ENCODE measurements around the gene RCVRN. TPM values are rescaled to one million over a fixed set of nuclear protein-coding genes. Genes with fewer than 3 reads are reported as not detected.
A peak's percentile ranks its signal among the peaks of the same experiment; 100 is the strongest.

RCVRN gene
- polyA plus RNA-seq, 1 experiment, result not detected

GRCh38 chr17:9932491-9932890 lies 27.4 kb upstream of the RCVRN start:
- Histone ChIP-seq H3K27me3 (ENCODE audit: control insufficient read depth, insufficient read depth, low read length) (no peaks in the 10 kb centered on the region), H3K4me3 (ENCODE audit: low read depth, low read length) (no peak overlapping the region), H3K27ac (ENCODE audit: low read depth, low read length) (no peak overlapping the region), H3K9me3 (ENCODE audit: control insufficient read depth, insufficient read depth, low read length) (peaks cover 9% of the 10 kb centered on the region)
- TF ChIP-seq CTCF (IDR thresholded peaks at IDR 0.05; ENCODE audit: low read depth, low read length), result no peak
- CTCF ChIA-PET, result no interaction called here
- no peak for DNase-seq (ENCODE audit: low read depth, low spot score)
- POLR2A ChIA-PET, result no interaction called here

DNA sequence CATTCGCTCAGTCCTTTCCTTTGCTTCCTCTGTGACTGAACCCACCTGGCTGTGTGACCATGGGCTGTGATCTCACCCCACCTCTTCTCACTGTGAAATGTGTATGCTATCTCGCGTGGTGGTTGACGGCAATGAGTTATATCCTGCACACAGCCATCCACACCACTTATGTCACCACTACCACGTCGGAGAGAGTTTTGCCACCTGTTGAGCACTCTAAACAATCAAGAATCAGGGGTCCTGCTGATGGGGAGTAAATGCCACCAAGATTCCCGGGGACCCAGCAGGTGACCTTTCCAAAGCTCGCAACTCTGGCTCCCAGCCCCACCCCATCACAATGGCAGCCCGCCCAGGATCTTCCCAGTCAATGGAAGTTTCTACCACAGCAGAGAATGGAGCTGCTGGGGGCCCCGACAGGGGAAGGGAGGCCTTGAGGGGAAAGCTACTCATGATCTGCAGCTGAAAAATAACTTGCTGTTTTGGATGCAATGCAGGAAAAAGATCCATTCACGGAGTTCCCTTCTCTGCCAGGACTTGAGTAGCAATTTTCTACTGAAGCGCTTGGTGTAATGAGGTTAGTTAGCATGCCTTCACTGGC lies 26.2 kb upstream of the RCVRN start:
- CTCF ChIA-PET, result interaction anchor here (1.1 to 9.4 kb wide), 2 partner anchors 686 to 700 kb away, joined by 3 to 205 read pairs; no protein-coding TSS in a partner anchor
- no peak for TF ChIP-seq CTCF (IDR thresholded peaks at IDR 0.05; ENCODE audit: low read depth, low read length)
- no peak for DNase-seq (ENCODE audit: low read depth, low spot score)
- H3K27ac ChIP-seq (ENCODE audit: low read depth, low read length), result no peak overlapping the region
- H3K4me3 ChIP-seq (ENCODE audit: low read depth, low read length), result no peak overlapping the region
- H3K27me3 ChIP-seq (ENCODE audit: control insufficient read depth, insufficient read depth, low read length), result no peaks in the 10 kb centered on the region
- H3K9me3 ChIP-seq (ENCODE audit: control insufficient read depth, insufficient read depth, low read length), result peaks cover 9% of the 10 kb centered on the region
- POLR2A ChIA-PET, result no interaction called here

GRCh38 chr17:9929871-9930270 lies 24.8 kb upstream of the RCVRN start:
- Histone ChIP-seq H3K27me3 (ENCODE audit: control insufficient read depth, insufficient read depth, low read length) (no peaks in the 10 kb centered on the region), H3K4me3 (ENCODE audit: low read depth, low read length) (no peak overlapping the region), H3K27ac (ENCODE audit: low read depth, low read length) (no peak overlapping the region), H3K9me3 (ENCODE audit: control insufficient read depth, insufficient read depth, low read length) (peaks cover 6% of the 10 kb centered on the region)
- ChIA-PET CTCF (interaction anchor here (1.2 to 9.4 kb wide), 4 partner anchors 28 to 687 kb away, joined by 3 to 205 read pairs (median 9); no protein-coding TSS in a partner anchor), POLR2A (no interaction called here)
- no peak for DNase-seq (ENCODE audit: low read depth, low spot score)
- no peak for TF ChIP-seq CTCF (IDR thresholded peaks at IDR 0.05; ENCODE audit: low read depth, low read length)

DNA sequence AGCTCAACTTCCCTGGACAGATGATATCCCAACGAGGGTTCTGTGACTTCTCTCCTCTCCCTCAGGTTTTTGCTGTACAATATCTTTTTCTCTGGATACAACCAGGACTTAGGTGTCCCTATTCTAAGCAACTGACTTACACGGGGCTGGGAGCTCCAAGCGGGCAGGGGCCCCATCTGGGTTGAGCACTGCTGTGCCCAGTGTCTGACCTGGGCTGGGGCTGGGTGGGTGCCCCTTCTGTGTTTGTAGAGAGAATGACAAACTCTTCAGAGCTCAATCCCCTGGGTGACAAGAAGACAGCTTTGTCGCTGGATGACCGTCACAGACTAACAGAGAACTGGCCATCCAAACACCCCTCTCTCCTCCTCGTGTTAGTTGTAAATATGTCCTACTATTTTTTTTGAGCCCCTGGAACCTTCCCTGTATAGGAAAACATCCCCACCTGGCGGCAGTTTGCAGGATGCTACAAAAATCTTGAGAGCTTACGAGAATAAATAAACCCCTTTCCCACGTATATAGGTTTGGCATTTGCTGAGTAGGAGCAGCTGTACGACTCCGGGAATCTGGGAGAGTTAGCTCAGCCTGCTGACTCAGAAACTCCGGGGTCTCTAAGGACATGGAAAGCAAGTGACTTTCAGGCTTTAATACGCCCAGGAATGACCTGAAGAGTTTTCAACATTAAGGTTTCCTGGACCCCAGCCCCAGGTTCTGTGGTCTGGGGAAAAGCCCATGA lies 23.7 kb upstream of the RCVRN start:
- POLR2A ChIA-PET, result no interaction called here
- peak overlapping the region; percentile 2 for H3K27ac ChIP-seq (ENCODE audit: low read depth, low read length)
- H3K27me3 ChIP-seq (ENCODE audit: control insufficient read depth, insufficient read depth, low read length), result no peaks in the 10 kb centered on the region
- CTCF ChIA-PET, result interaction anchor here (0.5 to 9.4 kb wide), 12 partner anchors 17 to 1644 kb away, joined by 3 to 205 read pairs (median 3); partner anchors contain the start of gene CFAP52
- H3K9me3 ChIP-seq (ENCODE audit: control insufficient read depth, insufficient read depth, low read length), result no peaks in the 10 kb centered on the region; the same call in 1 of the 2 replicates
- TF ChIP-seq CTCF (IDR thresholded peaks at IDR 0.05; ENCODE audit: low read depth, low read length), result peak; percentile 66
- H3K4me3 ChIP-seq (ENCODE audit: low read depth, low read length), result no peak overlapping the region
- DNase-seq (ENCODE audit: low read depth, low spot score), result peak; percentile 63

Measured in AG04450 (cell line).